Neural progenitor cell (in vitro differentiated cells): Measurements from ENCODE around the gene P2RX5. TPM values are rescaled to one million over a fixed set of nuclear protein-coding genes. Genes with fewer than 3 reads are reported as not detected.
A peak's percentile ranks its signal among the peaks of the same experiment; 100 is the strongest.

ENCODE experiments used
- DNase-seq: peaks from one replicate; pipeline ENCODE4 v3.0.0-alpha.2; 2016; ENCODE audit warnings: low spot score
- H2AFZ ChIP-seq: fragments of 200-600 bp; sonication (generic); replicated peaks from 2 replicates; pipeline ENCODE4 v1.6.1; 2016; ENCODE audit warnings: antibody characterized with exemption
- H3F3A ChIP-seq: fragments of 200-600 bp; sonication (generic); 2 replicates; pipeline ENCODE4 v1.6.1; 2016; ENCODE audit warnings: antibody characterized with exemption, low read depth
- H3K27ac ChIP-seq: fragments of 200-600 bp; sonication (generic); 2 replicates; pipeline ENCODE4 v1.5.1; 2016; ENCODE audit warnings: mild to moderate bottlenecking
- H3K27me3 ChIP-seq: fragments of 200-600 bp; sonication (generic); 2 replicates; pipeline ENCODE4 v1.6.1; 2016; ENCODE audit warnings: mild to moderate bottlenecking, moderate library complexity
- H3K36me3 ChIP-seq: fragments of 200-600 bp; sonication (generic); 2 replicates; pipeline ENCODE4 v1.5.1; 2016
- H3K4me1 ChIP-seq: fragments of 200-600 bp; sonication (generic); 2 replicates; pipeline ENCODE4 v1.6.1; 2016; ENCODE audit warnings: mixed run types
- H3K4me2 ChIP-seq: fragments of 200-600 bp; sonication (generic); 2 replicates; pipeline ENCODE4 v1.6.1; 2016
- H3K4me3 ChIP-seq: fragments of 200-600 bp; sonication (generic); 2 replicates; pipeline ENCODE4 v1.5.1; 2016
- H3K79me2 ChIP-seq: fragments of 200-600 bp; sonication (generic); 2 replicates; pipeline ENCODE4 v1.6.1; 2016; ENCODE audit warnings: low read depth
- H3K9ac ChIP-seq: fragments of 200-600 bp; sonication (generic); 2 replicates; pipeline ENCODE4 v1.6.1; 2016
- H3K9me3 ChIP-seq: fragments of 200-600 bp; sonication (generic); 2 replicates; pipeline ENCODE4 v1.5.1; 2016; ENCODE audit warnings: low read depth
- H4K20me1 ChIP-seq: fragments of 200-600 bp; sonication (generic); 2 replicates; pipeline ENCODE4 v1.6.1; 2016; ENCODE audit warnings: low read depth
- H3K27ac Mint-ChIP-seq: 3 replicates; pipeline ENCODE4 v1.8.0; 2021; ENCODE audit warnings: mixed read lengths
- H3K27me3 Mint-ChIP-seq: 2 replicates; pipeline ENCODE4 v1.8.0; 2022; ENCODE audit warnings: low read depth, mild to moderate bottlenecking, inconsistent platforms, moderate library complexity, mixed read lengths; ENCODE audit not compliant: insufficient read depth
- H3K36me3 Mint-ChIP-seq: 3 replicates; pipeline ENCODE4 v1.8.0; 2021; ENCODE audit warnings: mixed read lengths
- H3K4me1 Mint-ChIP-seq: 3 replicates; pipeline ENCODE4 v1.8.0; 2021; ENCODE audit warnings: mixed read lengths
- H3K4me3 Mint-ChIP-seq: 3 replicates; pipeline ENCODE4 v1.8.0; 2021; ENCODE audit warnings: mild to moderate bottlenecking, moderate library complexity, mixed read lengths
- H3K9me3 Mint-ChIP-seq: 3 replicates; pipeline ENCODE4 v1.8.0; 2020; ENCODE audit warnings: mixed read lengths
- EZH2 ChIP-seq: fragments of 200-600 bp; sonication (generic); IDR thresholded peaks from 2 replicates; pipeline ENCODE4 v1.6.1; 2017; ENCODE audit warnings: antibody characterized with exemption, mild to moderate bottlenecking, moderate library complexity
- EZH2phosphoT487 ChIP-seq: fragments of 200-600 bp; sonication (generic); IDR thresholded peaks from 2 replicates; pipeline ENCODE4 v1.6.1; 2017; ENCODE audit warnings: antibody characterized with exemption
- total RNA-seq: library from RNA; depleted of rRNA; stranded (reverse); fragments of >200 nt; gene quantifications from 2 replicates; pipeline ENCODE4 v1.2.3, GENCODE V29; 2015; ENCODE audit warnings: low replicate concordance
- TF ChIP-seq, protein P1 (sequence below): fragments of 200-600 bp; sonication (generic); IDR thresholded peaks from 2 replicates; pipeline ENCODE4 v1.5.1; 2017; ENCODE audit warnings: antibody characterized with exemption, mild to moderate bottlenecking

Gene P2RX5
- total RNA-seq, result 0.68 TPM in 1 of 2 replicates, not detected in the other

GRCh38 chr17:3695723-3696411 lies at the start of gene P2RX5:
P2RX5 (minus strand) TSS chr17:3696155; CDS start chr17:3696005, 150 bp downstream.
- no peak within 1 kb of the TSS for H3K27ac ChIP-seq
- Mint-ChIP-seq H3K4me1 (peaks cover 4% of the 10 kb centered on the region), H3K27ac (no peak within 1 kb of the TSS), H3K36me3 (no peaks in the 10 kb centered on the region), H3K27me3 (peaks cover 35% of the 10 kb centered on the region), H3K9me3 (peaks cover 6% of the 10 kb centered on the region), H3K4me3 (peak within 1 kb of the TSS; percentile 81)
- H3K36me3 ChIP-seq, result no peaks in the 10 kb centered on the region
- no peak within 1 kb of the TSS for H3K9ac ChIP-seq
- TF ChIP-seq EZH2phosphoT487 (peak; percentile 82), EZH2 (peak; percentile 87)
- TF ChIP-seq, protein P1, sequence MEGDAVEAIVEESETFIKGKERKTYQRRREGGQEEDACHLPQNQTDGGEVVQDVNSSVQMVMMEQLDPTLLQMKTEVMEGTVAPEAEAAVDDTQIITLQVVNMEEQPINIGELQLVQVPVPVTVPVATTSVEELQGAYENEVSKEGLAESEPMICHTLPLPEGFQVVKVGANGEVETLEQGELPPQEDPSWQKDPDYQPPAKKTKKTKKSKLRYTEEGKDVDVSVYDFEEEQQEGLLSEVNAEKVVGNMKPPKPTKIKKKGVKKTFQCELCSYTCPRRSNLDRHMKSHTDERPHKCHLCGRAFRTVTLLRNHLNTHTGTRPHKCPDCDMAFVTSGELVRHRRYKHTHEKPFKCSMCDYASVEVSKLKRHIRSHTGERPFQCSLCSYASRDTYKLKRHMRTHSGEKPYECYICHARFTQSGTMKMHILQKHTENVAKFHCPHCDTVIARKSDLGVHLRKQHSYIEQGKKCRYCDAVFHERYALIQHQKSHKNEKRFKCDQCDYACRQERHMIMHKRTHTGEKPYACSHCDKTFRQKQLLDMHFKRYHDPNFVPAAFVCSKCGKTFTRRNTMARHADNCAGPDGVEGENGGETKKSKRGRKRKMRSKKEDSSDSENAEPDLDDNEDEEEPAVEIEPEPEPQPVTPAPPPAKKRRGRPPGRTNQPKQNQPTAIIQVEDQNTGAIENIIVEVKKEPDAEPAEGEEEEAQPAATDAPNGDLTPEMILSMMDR, result no peak
- no peaks in the 10 kb centered on the region for H3K9me3 ChIP-seq
- peak within 1 kb of the TSS; percentile 85 for H3K4me2 ChIP-seq
- H2AFZ ChIP-seq, result no peak within 1 kb of the TSS
- no peaks in the 10 kb centered on the region for H3K79me2 ChIP-seq
- H3F3A ChIP-seq, result no peaks in the 10 kb centered on the region
- peak; percentile 76 for DNase-seq
- peaks cover 52% of the 10 kb centered on the region for H3K27me3 ChIP-seq
- peaks cover 11% of the 10 kb centered on the region for H3K4me1 ChIP-seq
- H4K20me1 ChIP-seq, result peaks cover 12% of the 10 kb centered on the region
- H3K4me3 ChIP-seq, result peak within 1 kb of the TSS; percentile 49

- DNase-seq, result no peak
- H3K36me3 ChIP-seq, result no peaks in the 10 kb centered on the region
- no peak overlapping the region for H3K4me3 ChIP-seq
- no peak overlapping the region for H3K9ac ChIP-seq
- H3K27ac ChIP-seq, result no peak overlapping the region
- no peak for TF ChIP-seq EZH2
- no peak for TF ChIP-seq EZH2phosphoT487
- TF ChIP-seq, protein P1, result no peak
- H3K36me3 Mint-ChIP-seq, result no peaks in the 10 kb centered on the region
- H3K27ac Mint-ChIP-seq, result no peak overlapping the region
- H3K79me2 ChIP-seq, result no peaks in the 10 kb centered on the region
- no peaks in the 10 kb centered on the region for H3K9me3 Mint-ChIP-seq
- H3K4me2 ChIP-seq, result no peak overlapping the region
- peaks cover 5% of the 10 kb centered on the region for H3F3A ChIP-seq
- no peak overlapping the region for H3K4me3 Mint-ChIP-seq
- H3K27me3 Mint-ChIP-seq, result peaks cover 7% of the 10 kb centered on the region
- no peak overlapping the region for H2AFZ ChIP-seq
- no peaks in the 10 kb centered on the region for H3K9me3 ChIP-seq
- H3K27me3 ChIP-seq, result no peaks in the 10 kb centered on the region
- no peaks in the 10 kb centered on the region for H4K20me1 ChIP-seq
- H3K4me1 Mint-ChIP-seq, result no peaks in the 10 kb centered on the region
- no peaks in the 10 kb centered on the region for H3K4me1 ChIP-seq
Measured at GRCh38 chr17:3745071-3745470, 49.1 kb upstream of the P2RX5 start.

DNA sequence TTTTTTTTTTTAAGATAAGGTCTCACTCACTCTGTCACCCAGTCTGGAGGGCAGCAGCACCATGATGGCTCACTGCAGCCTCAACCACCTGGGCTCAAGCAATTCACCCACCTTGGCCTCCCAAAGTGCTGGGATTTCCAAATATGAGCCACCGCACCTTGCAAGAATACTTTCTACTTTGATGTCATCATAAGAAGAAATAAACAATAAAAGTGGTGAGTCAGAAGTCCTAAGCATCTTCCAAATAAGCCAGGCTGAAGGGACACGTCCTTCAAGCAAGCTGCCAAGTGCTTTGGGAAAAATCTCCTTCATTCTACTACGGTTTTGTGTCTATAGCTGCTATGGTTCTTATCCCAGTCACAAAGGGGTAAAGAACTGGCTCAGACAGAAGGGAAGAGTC lies 48.1 kb upstream of the P2RX5 start:
- H3K36me3 ChIP-seq, result no peaks in the 10 kb centered on the region
- TF ChIP-seq EZH2, result no peak
- no peak for TF ChIP-seq EZH2phosphoT487
- TF ChIP-seq, protein P1, result no peak
- H2AFZ ChIP-seq, result no peak overlapping the region
- peaks cover 8% of the 10 kb centered on the region for H3F3A ChIP-seq
- H3K9ac ChIP-seq, result no peak overlapping the region
- no peak overlapping the region for H3K27ac ChIP-seq
- H3K4me1 ChIP-seq, result peaks cover 9% of the 10 kb centered on the region
- peaks cover 7% of the 10 kb centered on the region for H3K27me3 Mint-ChIP-seq
- H3K9me3 ChIP-seq, result no peaks in the 10 kb centered on the region
- H3K4me2 ChIP-seq, result no peak overlapping the region
- H3K27me3 ChIP-seq, result no peaks in the 10 kb centered on the region
- H3K4me3 ChIP-seq, result no peak overlapping the region
- no peak overlapping the region for H3K4me3 Mint-ChIP-seq
- no peak for DNase-seq
- peaks cover 6% of the 10 kb centered on the region for H3K4me1 Mint-ChIP-seq
- H3K9me3 Mint-ChIP-seq, result no peaks in the 10 kb centered on the region
- H3K27ac Mint-ChIP-seq, result no peak overlapping the region
- H3K36me3 Mint-ChIP-seq, result no peaks in the 10 kb centered on the region
- no peaks in the 10 kb centered on the region for H4K20me1 ChIP-seq
- H3K79me2 ChIP-seq, result no peaks in the 10 kb centered on the region
